HG02852 (cell line): ENCODE measurements around the gene CMPK2.
"Not testable (repeated sequence)": the region's sequence is repeated elsewhere in the genome, so short reads cannot be mapped to it uniquely, and the experiment has no call there.

ENCODE experiments used
- ATAC-seq: cut with Tn5 transposase; IDR thresholded peaks from one replicate; pipeline ENCODE4 v1.9.1; 2021; ENCODE audit warnings: mild to moderate bottlenecking, moderate library complexity; ENCODE audit not compliant: unreplicated experiment

CMPK2 gene

GRCh38 chr2:6865346-6866274 lies at the start of gene CMPK2:
Gene CMPK2 (minus strand): TSS chr2:6865907. CDS start chr2:6865696, 211 bp downstream.
- peak; percentile 79 for ATAC-seq

GRCh38 chr2:6915399-6915798 lies 49.7 kb upstream of the CMPK2 start:
- no peak for ATAC-seq

GRCh38 chr2:6914828-6915227 lies 49.1 kb upstream of the CMPK2 start:
- ATAC-seq: no peak

GRCh38 chr2:6913415-6914157 lies 47.9 kb upstream of the CMPK2 start:
- ATAC-seq: no peak

- no peak for ATAC-seq
These were observed 46.0 kb upstream of the CMPK2 start for GRCh38 chr2:6911721-6912120.

GRCh38 chr2:6909431-6910385 lies 44.0 kb upstream of the CMPK2 start:
- peak; percentile 98 for ATAC-seq

- ATAC-seq: no peak
These were observed 42.6 kb upstream of the CMPK2 start for GRCh38 chr2:6908291-6908690.

GRCh38 chr2:6906165-6906741 lies 40.5 kb upstream of the CMPK2 start:
- no peak for ATAC-seq

- ATAC-seq: no peak
These were observed 40.0 kb upstream of the CMPK2 start for GRCh38 chr2:6905668-6906067.

- ATAC-seq: not testable (repeated sequence)
These were observed 36.9 kb upstream of the CMPK2 start for GRCh38 chr2:6902581-6902980.

- peak; percentile 51 for ATAC-seq
These were observed 31.4 kb upstream of the CMPK2 start for GRCh38 chr2:6896930-6897759.

GRCh38 chr2:6893876-6894482 lies 28.3 kb upstream of the CMPK2 start:
- ATAC-seq: no peak

GRCh38 chr2:6888724-6889123 lies 23.0 kb upstream of the CMPK2 start:
- no peak for ATAC-seq

GRCh38 chr2:6887751-6888192 lies 22.1 kb upstream of the CMPK2 start:
- ATAC-seq: no peak

- ATAC-seq: no peak
These were observed 20.3 kb upstream of the CMPK2 start for GRCh38 chr2:6885968-6886367.

GRCh38 chr2:6885551-6885950 lies 19.8 kb upstream of the CMPK2 start:
- no peak for ATAC-seq

- ATAC-seq: no peak
These were observed 17.9 kb upstream of the CMPK2 start for GRCh38 chr2:6883448-6884122.

- ATAC-seq: no peak
These were observed 15.8 kb upstream of the CMPK2 start for GRCh38 chr2:6881516-6881915.

- no peak for ATAC-seq
These were observed 15.3 kb upstream of the CMPK2 start for GRCh38 chr2:6881046-6881445.
